Tongue (tissue), 2 donors: ENCODE data around the gene B2M. TPM values are rescaled to one million over a fixed set of nuclear protein-coding genes. Genes with fewer than 3 reads are reported as not detected.
"Not testable (repeated sequence)": the region's sequence is repeated elsewhere in the genome, so short reads cannot be mapped to it uniquely, and the experiment has no call there.

Experiments used
- DNase-seq: peaks from one replicate; pipeline ENCODE4 v3.0.0-alpha.2; 2015
- total RNA-seq: library from RNA; depleted of rRNA; stranded (reverse); fragments of >200 nt; gene quantifications from one replicate; pipeline ENCODE4 v1.2.3, GENCODE V29; 2014

B2M gene
- total RNA-seq, 1 donor from 2014 or later: 1,240 TPM

GRCh38 chr15:44698641-44699040 lies 12.7 kb upstream of the B2M start:
- no peak for DNase-seq

GRCh38 chr15:44700676-44701075 lies 10.6 kb upstream of the B2M start:
- DNase-seq: not testable (repeated sequence)

- no peak for DNase-seq
Observed at GRCh38 chr15:44705986-44706385, 5.3 kb upstream of the B2M start.

GRCh38 chr15:44706401-44706800 lies 4.9 kb upstream of the B2M start:
- DNase-seq: no peak

GRCh38 chr15:44706946-44707636 lies 4.2 kb upstream of the B2M start:
- no peak for DNase-seq

GRCh38 chr15:44710236-44711095 lies 851 bp upstream of the B2M start:
- no peak for DNase-seq

GRCh38 chr15:44711743-44712345 lies 527 bp downstream of the B2M start:
- peak; percentile 70 for DNase-seq

- DNase-seq: peak; percentile 81
Observed at GRCh38 chr15:44712346-44713005, 1.2 kb downstream of the B2M start.

- peak; percentile 21 for DNase-seq
Observed at GRCh38 chr15:44713006-44713966, 2.0 kb downstream of the B2M start.

GRCh38 chr15:44715142-44715796 lies 4.0 kb downstream of the B2M start:
- no peak for DNase-seq

GRCh38 chr15:44715797-44716334 lies 4.5 kb downstream of the B2M start:
- no peak for DNase-seq

GRCh38 chr15:44716983-44717602 lies 5.8 kb downstream of the B2M start:
- no peak for DNase-seq

GRCh38 chr15:44718180-44718926 lies 7.0 kb downstream of the B2M start:
- no peak for DNase-seq

- no peak for DNase-seq
Observed at GRCh38 chr15:44718927-44719292, 7.6 kb downstream of the B2M start.

- no peak for DNase-seq
Observed at GRCh38 chr15:44719293-44719999, 8.1 kb downstream of the B2M start.

GRCh38 chr15:44720000-44720435 lies 8.7 kb downstream of the B2M start:
- not testable (repeated sequence) for DNase-seq

- no peak for DNase-seq
Observed at GRCh38 chr15:44720460-44721176, 9.3 kb downstream of the B2M start.

GRCh38 chr15:44722011-44722410 lies 10.7 kb downstream of the B2M start:
- no peak for DNase-seq
